ENCODE data around the gene AKIRIN2.

The AKIRIN2 gene

DNA sequence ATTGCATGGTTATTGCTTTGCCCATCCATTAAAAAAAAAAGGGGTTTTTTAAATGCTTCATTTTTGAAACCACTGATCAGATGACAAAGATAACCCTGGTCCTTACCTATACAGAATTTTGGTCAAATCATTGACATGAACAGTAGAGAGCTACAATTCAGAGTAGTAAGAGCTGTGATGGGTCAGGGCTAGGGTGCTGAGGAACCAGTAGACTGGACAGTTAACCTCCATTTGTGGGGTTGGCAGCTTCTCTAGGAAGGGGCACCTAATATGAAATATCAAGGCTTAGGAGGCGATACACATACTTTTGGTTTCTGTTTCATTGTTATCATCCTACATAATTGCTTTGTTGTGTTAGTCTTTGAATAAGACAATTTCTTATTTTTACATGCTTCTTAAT, 57.0 kb downstream of the AKIRIN2 start:
- no peak for DNase-seq (ENCODE audit: low read depth)
- H3K4me3 ChIP-seq (ENCODE audit: low read depth, low read length), result no peak overlapping the region
- TF ChIP-seq, protein P1, sequence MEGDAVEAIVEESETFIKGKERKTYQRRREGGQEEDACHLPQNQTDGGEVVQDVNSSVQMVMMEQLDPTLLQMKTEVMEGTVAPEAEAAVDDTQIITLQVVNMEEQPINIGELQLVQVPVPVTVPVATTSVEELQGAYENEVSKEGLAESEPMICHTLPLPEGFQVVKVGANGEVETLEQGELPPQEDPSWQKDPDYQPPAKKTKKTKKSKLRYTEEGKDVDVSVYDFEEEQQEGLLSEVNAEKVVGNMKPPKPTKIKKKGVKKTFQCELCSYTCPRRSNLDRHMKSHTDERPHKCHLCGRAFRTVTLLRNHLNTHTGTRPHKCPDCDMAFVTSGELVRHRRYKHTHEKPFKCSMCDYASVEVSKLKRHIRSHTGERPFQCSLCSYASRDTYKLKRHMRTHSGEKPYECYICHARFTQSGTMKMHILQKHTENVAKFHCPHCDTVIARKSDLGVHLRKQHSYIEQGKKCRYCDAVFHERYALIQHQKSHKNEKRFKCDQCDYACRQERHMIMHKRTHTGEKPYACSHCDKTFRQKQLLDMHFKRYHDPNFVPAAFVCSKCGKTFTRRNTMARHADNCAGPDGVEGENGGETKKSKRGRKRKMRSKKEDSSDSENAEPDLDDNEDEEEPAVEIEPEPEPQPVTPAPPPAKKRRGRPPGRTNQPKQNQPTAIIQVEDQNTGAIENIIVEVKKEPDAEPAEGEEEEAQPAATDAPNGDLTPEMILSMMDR (conservative IDR thresholded peaks at IDR 0.05; ENCODE audit: low read depth, low read length), result no peak

GRCh38 chr6:87641065-87641692, 60.9 kb downstream of the AKIRIN2 start:
- no peak for DNase-seq (ENCODE audit: low read depth)
- TF ChIP-seq, protein P1 (conservative IDR thresholded peaks at IDR 0.05; ENCODE audit: low read depth, low read length), result no peak
- H3K4me3 ChIP-seq (ENCODE audit: low read depth, low read length), result no peak overlapping the region

- DNase-seq (ENCODE audit: low read depth), result no peak
- TF ChIP-seq, protein P1 (conservative IDR thresholded peaks at IDR 0.05; ENCODE audit: low read depth, low read length), result no peak
- no peak overlapping the region for H3K4me3 ChIP-seq (ENCODE audit: low read depth, low read length)
Measured at GRCh38 chr6:87639373-87639772, 62.7 kb downstream of the AKIRIN2 start.

DNA sequence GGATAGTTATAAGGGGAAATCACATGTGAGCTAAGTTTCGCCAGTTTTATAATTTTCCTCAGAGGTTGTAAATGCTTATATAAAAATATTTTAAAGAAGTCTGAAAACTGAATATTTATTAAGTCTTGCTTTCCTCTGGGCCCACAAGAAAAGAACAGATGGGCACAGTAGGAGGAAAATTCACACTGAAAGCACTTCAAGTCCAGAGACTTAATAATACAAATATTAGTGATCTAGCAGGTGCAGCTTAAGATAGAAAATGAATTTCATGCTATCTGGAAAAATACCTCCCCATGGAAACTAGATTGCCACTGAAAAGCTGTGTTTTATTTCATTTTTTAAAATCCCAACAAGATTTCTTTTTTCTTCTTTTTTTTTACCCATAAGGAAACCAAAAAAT, 64.9 kb downstream of the AKIRIN2 start:
- H3K4me3 ChIP-seq (ENCODE audit: low read depth, low read length), result no peak overlapping the region
- TF ChIP-seq, protein P1 (conservative IDR thresholded peaks at IDR 0.05; ENCODE audit: low read depth, low read length), result no peak
- DNase-seq (ENCODE audit: low read depth), result no peak

DNA sequence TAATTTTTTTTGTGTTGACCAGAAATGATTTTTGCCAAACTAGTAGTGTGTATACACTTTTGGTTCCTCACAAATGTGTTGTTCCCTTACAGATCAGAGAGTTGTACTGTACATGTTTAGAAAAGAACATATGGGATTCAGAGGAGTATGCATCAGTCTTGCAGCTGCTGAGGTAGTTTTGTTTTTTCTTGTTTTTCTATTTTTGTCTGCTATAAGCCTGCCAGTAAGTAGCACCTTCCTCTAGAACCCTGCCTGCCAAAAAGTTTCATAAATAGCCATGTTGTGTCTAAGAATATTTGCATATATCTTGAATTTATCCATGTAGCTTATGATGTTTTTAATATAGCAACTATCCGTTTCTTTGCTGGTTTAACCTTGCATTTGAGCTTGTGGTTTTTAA, 65.7 kb downstream of the AKIRIN2 start:
- TF ChIP-seq, protein P1 (conservative IDR thresholded peaks at IDR 0.05; ENCODE audit: low read depth, low read length), result no peak
- no peak for DNase-seq (ENCODE audit: low read depth)
- no peak overlapping the region for H3K4me3 ChIP-seq (ENCODE audit: low read depth, low read length)

DNA sequence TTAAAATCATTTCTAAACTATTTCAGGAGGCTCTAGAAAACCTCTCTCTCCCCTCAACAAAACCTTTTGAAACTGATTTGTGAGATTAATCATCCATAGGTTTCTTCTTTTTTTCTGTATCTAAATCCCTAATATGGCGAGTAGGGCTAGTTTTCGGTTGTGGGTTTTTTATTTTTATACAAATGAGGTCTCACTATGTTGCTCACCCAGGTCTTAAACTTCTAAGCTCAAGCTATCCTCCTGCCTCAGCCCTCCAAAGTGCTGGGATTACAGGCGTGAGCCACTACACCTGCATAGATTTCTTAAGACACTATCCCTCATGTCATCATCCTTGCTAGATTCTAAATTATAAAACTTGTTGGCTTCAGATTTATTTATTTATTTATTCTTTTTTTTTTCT, 68.2 kb downstream of the AKIRIN2 start:
- DNase-seq (ENCODE audit: low read depth), result no peak
- H3K4me3 ChIP-seq (ENCODE audit: low read depth, low read length), result no peak overlapping the region
- TF ChIP-seq, protein P1 (conservative IDR thresholded peaks at IDR 0.05; ENCODE audit: low read depth, low read length), result no peak

- no peak overlapping the region for H3K4me3 ChIP-seq (ENCODE audit: low read depth, low read length)
- DNase-seq (ENCODE audit: low read depth), result no peak
- TF ChIP-seq, protein P1 (conservative IDR thresholded peaks at IDR 0.05; ENCODE audit: low read depth, low read length), result no peak
Measured at GRCh38 chr6:87630746-87631145, 71.3 kb downstream of the AKIRIN2 start.
